GM18951 (cell line): ENCODE data around the gene HNRNPH1.

Source experiments
- POLR2A ChIP-seq: IDR thresholded peaks from 4 replicates; pipeline ENCODE4 v1.6.1; 2011; ENCODE audit warnings: mild to moderate bottlenecking; ENCODE audit not compliant: insufficient read length, insufficient read depth; ENCODE audit errors: extremely low read depth
- in situ Hi-C: fragments of 300-500 bp; cut with MboI; formaldehyde crosslinking; loops from one replicate; pipeline ENCODE4 v1.12.0; 2022; ENCODE audit warnings: low sequenced_read_pairs, mixed read lengths, inconsistent platforms; ENCODE audit not compliant: unreplicated experiment

The HNRNPH1 gene

GRCh38 chr5:179624841-179625271 is 1.4 kb upstream of the HNRNPH1 start:
- no peak for TF ChIP-seq POLR2A
- in situ Hi-C loops = no loop called here

- in situ Hi-C loops = no loop called here
- no peak for TF ChIP-seq POLR2A
Observed at GRCh38 chr5:179623906-179624741, 653 bp upstream of the HNRNPH1 start.

- TF ChIP-seq POLR2A = no peak
- in situ Hi-C loops = no loop called here
Observed at GRCh38 chr5:179621551-179622214, 1.8 kb downstream of the HNRNPH1 start.

- in situ Hi-C loops = no loop called here
- peak; percentile 20 for TF ChIP-seq POLR2A
Observed at GRCh38 chr5:179620703-179621350, 2.6 kb downstream of the HNRNPH1 start.

GRCh38 chr5:179620293-179620692 is 3.2 kb downstream of the HNRNPH1 start:
- in situ Hi-C loops = no loop called here
- no peak for TF ChIP-seq POLR2A

- in situ Hi-C loops = no loop called here
- no peak for TF ChIP-seq POLR2A
Observed at GRCh38 chr5:179619776-179620175, 3.7 kb downstream of the HNRNPH1 start.

- no peak for TF ChIP-seq POLR2A
- in situ Hi-C loops = no loop called here
Observed at GRCh38 chr5:179618923-179619554, 4.4 kb downstream of the HNRNPH1 start.

- in situ Hi-C loops = no loop called here
- TF ChIP-seq POLR2A = no peak
Observed at GRCh38 chr5:179617930-179618329, 5.5 kb downstream of the HNRNPH1 start.

- in situ Hi-C loops = no loop called here
Observed at GRCh38 chr5:179616002-179616594, 7.4 kb downstream of the HNRNPH1 start.

GRCh38 chr5:179615203-179615602 is 8.3 kb downstream of the HNRNPH1 start:
- TF ChIP-seq POLR2A = no peak
- in situ Hi-C loops = no loop called here

More at GRCh38 chr5:179616002-179616594, 7.4 kb downstream of the HNRNPH1 start:
- no peak for TF ChIP-seq POLR2A

GRCh38 chr5:179614745-179615144 is 8.7 kb downstream of the HNRNPH1 start:
- in situ Hi-C loops = no loop called here
- no peak for TF ChIP-seq POLR2A

GRCh38 chr5:179613460-179614071 is 9.9 kb downstream of the HNRNPH1 start:
- in situ Hi-C loops = no loop called here
- no peak for TF ChIP-seq POLR2A
